GM19463 (cell line): Measurements from ENCODE around the gene ZBTB17.
"Not testable (repeated sequence)": the region's sequence is repeated elsewhere in the genome, so short reads cannot be mapped to it uniquely, and the experiment has no call there.

Experiments
- ATAC-seq: cut with Tn5 transposase; IDR thresholded peaks from one replicate; pipeline ENCODE4 v1.9.1; 2021; ENCODE audit warnings: mild to moderate bottlenecking, moderate library complexity; ENCODE audit not compliant: unreplicated experiment

ZBTB17 gene

DNA sequence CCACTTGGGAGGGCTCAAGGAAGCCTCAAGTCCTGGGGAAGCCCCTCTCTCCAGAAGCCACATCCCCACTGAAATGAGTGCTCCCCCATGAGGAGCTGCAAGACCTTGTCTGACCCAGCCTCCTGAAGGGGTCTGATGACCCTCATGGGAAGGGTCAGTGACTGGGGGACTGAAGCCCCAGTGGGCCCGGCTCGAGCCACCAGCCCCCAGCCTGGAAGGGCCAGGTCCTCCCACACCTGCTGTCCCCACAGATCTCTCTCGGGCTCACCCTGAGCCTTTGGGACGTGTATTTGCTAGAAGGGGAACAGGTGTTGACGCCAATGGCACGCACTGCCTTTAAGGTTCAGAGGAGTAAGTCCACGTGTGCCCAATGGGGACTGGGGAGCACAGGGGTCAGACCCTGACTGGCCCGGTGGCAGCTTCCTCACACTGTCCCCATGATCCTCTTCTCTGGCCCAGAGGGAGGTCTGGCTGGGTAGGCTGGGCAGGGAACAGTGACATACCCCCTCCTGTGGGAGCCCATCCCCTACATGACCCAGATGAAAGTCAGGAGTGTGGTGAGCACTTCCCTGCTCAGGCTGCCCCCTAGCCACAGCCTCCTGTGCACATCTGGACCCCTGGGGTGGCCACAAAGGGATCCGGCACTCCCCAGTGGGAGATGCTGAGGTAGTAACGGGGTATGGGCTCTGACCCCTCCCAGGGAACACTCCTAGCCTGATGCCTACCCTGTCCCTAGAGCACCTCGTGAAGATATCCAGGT lies 15.7 kb upstream of the ZBTB17 start:
- no peak for ATAC-seq

- no peak for ATAC-seq
These were observed 13.9 kb upstream of the ZBTB17 start for GRCh38 chr1:15989776-15990175.

- ATAC-seq, result no peak
These were observed 13.2 kb upstream of the ZBTB17 start for GRCh38 chr1:15988856-15989736.

GRCh38 chr1:15985611-15986297 lies 9.9 kb upstream of the ZBTB17 start:
- no peak for ATAC-seq

GRCh38 chr1:15983275-15983674 lies 7.4 kb upstream of the ZBTB17 start:
- no peak for ATAC-seq

- no peak for ATAC-seq
These were observed 5.8 kb upstream of the ZBTB17 start for GRCh38 chr1:15981679-15982078.

DNA sequence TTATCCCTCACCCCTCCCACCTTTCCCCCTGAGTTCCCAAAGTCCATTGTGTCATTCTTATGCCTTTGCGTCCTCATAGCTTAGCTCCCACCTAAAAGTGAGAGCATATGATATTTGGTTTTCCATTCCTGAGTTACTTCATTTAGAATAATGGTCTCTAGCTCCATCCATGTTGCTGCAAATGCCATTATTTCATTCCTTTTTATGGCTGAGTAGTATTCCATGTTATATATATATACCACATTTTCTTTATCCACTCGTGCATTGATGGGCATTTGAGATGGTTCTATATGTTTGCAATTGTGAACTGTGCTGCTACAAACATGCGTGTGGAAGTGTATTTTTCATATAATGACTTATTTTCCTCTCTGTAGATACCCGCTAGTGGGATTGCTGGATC lies 2.0 kb upstream of the ZBTB17 start:
- not testable (repeated sequence) for ATAC-seq

DNA sequence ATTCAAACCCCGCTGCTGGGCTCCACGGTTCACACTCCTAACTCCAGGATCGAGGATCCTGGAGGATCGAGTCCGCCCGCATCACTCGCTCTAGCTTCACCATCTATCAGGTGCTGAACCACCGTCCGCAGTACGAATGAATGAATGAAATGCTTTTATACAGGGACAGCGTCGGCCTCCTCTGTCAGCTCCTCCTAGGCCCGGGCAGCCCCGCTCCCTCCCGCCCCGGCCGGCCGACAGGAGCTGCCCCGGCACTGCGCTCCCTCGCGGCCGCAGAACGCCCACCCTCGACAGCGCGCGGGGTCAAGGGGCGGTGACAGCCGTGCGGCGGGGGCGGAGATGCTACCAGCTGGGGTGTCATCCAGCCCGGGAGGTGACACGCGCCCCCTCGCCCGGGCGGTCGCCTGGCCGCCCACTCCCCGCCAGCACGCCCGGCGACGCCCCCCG lies 520 bp downstream of the ZBTB17 start:
- peak; percentile 59 for ATAC-seq

GRCh38 chr1:15974855-15975254 lies 1.0 kb downstream of the ZBTB17 start:
- ATAC-seq, result peak; percentile 31

GRCh38 chr1:15973772-15974171 lies 2.1 kb downstream of the ZBTB17 start:
- no peak for ATAC-seq

- no peak for ATAC-seq
These were observed 3.5 kb downstream of the ZBTB17 start for GRCh38 chr1:15972409-15972808.

- no peak for ATAC-seq
These were observed 5.0 kb downstream of the ZBTB17 start for GRCh38 chr1:15970911-15971310.

GRCh38 chr1:15969321-15969880 lies 6.5 kb downstream of the ZBTB17 start:
- ATAC-seq, result no peak

DNA sequence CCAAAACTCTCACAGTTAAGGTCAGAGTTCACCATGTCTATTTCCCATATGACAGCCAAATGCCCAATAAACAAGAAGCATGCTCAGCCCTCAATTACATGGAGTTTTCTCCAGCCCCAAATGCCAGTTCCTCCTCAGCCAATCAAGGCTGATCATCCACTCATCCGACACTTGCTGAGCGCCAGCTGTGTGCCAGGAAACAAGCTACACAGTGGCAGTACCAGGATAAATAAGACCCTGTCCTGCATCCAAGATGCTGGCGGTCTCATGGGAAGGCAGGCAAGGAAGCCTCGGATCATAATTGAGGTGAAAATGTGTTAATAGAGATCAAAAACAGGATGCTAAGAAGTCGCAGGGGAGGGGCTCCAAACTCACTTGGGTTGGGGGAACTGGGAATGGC lies 7.7 kb downstream of the ZBTB17 start:
- ATAC-seq, result no peak

GRCh38 chr1:15966956-15967344 lies 9.0 kb downstream of the ZBTB17 start:
- ATAC-seq, result no peak

- ATAC-seq, result peak; percentile 74
These were observed 9.6 kb downstream of the ZBTB17 start for GRCh38 chr1:15966081-15966955.

GRCh38 chr1:15965228-15965767 lies 10.6 kb downstream of the ZBTB17 start:
- ATAC-seq, result no peak

DNA sequence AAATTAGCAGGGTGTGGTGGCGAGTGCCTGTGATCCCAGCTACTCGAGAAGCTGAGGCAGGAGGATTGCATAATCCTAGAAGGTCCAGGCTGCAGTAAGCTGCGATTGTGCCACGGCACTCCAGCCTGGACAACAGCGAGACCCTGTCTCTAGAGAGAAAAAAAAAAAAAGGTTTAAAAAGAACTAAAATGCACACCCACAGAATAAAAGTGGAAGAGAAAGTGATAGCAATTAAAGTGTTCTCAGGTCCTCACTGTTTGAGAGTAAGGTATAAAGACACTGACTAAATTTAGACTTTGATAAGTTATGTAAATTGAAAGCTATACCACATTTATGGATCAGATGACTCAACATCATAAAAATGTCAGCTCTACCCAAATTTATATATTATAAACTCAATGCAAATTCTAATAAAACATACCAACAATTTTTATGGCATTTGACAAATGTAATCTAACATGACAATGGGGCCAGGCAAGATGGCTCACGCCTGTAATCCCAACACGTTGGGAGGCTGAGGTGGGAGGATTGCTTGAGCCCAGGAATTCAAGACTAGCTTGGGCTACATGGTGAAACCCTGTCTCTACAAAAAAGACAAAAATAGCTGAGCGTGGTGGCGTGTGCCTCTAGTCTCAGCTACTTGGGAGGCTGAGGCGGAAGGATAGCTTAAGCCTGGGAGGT lies 11.8 kb downstream of the ZBTB17 start:
- no peak for ATAC-seq

DNA sequence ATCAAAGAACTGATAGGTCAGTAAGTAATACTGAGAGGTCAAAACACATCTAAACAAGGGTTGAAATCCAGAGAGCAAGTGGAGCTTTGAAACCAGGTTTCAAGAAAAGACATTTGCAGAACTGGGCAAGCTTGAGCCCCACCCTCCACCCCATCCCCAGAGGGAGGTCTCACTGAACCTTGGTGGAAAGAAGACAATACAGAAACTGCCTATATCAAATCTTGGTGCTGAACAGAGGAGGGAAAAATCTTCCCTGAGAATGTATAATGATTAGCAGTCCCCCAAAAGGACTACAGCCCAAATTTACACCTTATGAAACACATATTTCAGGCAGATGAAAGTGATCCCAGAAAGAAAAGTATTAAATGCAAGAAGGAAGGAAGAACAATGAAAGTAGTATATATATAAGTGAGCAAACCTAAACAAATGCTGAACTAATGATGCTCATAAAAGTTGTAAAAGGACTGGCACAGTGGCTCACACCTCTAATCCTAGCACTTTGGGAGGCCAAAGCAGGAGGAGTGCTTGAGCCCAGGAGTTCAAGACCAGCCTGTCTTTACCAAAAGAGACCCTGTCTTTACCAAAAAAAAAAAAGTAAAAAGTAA lies 12.4 kb downstream of the ZBTB17 start:
- no peak for ATAC-seq
